ENCODE data around the gene COL9A3. TPM values are rescaled to one million over a fixed set of nuclear protein-coding genes. Genes with fewer than 3 reads are reported as not detected.
"Not testable (repeated sequence)": the region's sequence is repeated elsewhere in the genome, so short reads cannot be mapped to it uniquely, and the experiment has no call there.

The COL9A3 gene
- total and polyA plus RNA-seq, 5 donors = 4.3 to 13.0 (median 5.7) TPM

- Histone ChIP-seq H3K9me3 (ENCODE audit: control insufficient read depth, low read length) (no peaks in the 10 kb centered on the region), H3K27me3 (ENCODE audit: control insufficient read depth, insufficient read depth) (no peaks in the 10 kb centered on the region), H3K4me3 (ENCODE audit: low read length) (no peak overlapping the region), H3K27ac (ENCODE audit: low read length) (no peak overlapping the region), H3K4me1 (ENCODE audit: control insufficient read depth, insufficient read depth, low read length) (no peaks in the 10 kb centered on the region)
- ATAC-seq (no peak), DNase-seq (no peak)
- intact Hi-C loops (cut with DNase I) = no loop called here
- 96% methylated on average over 7 of the region's 7 CpGs for WGBS
These were observed 27.3 kb downstream of the COL9A3 start for GRCh38 chr20:62844182-62844581.

- H3K27ac ChIP-seq (ENCODE audit: low read length) = no peak overlapping the region
- no peaks in the 10 kb centered on the region for H3K4me1 ChIP-seq (ENCODE audit: control insufficient read depth, insufficient read depth, low read length)
- intact Hi-C loops (cut with DNase I) = no loop called here
- H3K4me3 ChIP-seq (ENCODE audit: low read length) = no peak overlapping the region
- 87% methylated on average over 16 of the region's 16 CpGs for WGBS
- no peaks in the 10 kb centered on the region for H3K27me3 ChIP-seq (ENCODE audit: control insufficient read depth, insufficient read depth)
- no peak for ATAC-seq
- DNase-seq = no peak
- no peaks in the 10 kb centered on the region for H3K9me3 ChIP-seq (ENCODE audit: control insufficient read depth, low read length)
These were observed 28.7 kb downstream of the COL9A3 start for GRCh38 chr20:62845416-62846160.

GRCh38 chr20:62846166-62846890 lies 29.5 kb downstream of the COL9A3 start:
- WGBS = 80% methylated on average over 19 of the region's 19 CpGs
- ATAC-seq = peak in 1 of 2 donors; percentile 31

GRCh38 chr20:62848917-62849316 lies 32.1 kb downstream of the COL9A3 start:
- ATAC-seq; intact Hi-C loops (cut with DNase I): not testable (repeated sequence)
- WGBS = 93% methylated on average over 7 of the region's 7 CpGs

More at GRCh38 chr20:62846166-62846890, 29.5 kb downstream of the COL9A3 start:
- Histone ChIP-seq H3K27ac (ENCODE audit: low read length) (no peak overlapping the region), H3K4me1 (ENCODE audit: control insufficient read depth, insufficient read depth, low read length) (no peaks in the 10 kb centered on the region), H3K27me3 (ENCODE audit: control insufficient read depth, insufficient read depth) (no peaks in the 10 kb centered on the region), H3K9me3 (ENCODE audit: control insufficient read depth, low read length) (no peaks in the 10 kb centered on the region), H3K4me3 (ENCODE audit: low read length) (no peak overlapping the region)
- peak in 2 of 3 donors; percentile 74 to 80 for DNase-seq
- intact Hi-C loops (cut with DNase I) = no loop called here

GRCh38 chr20:62849431-62849830 lies 32.6 kb downstream of the COL9A3 start:
- Histone ChIP-seq H3K4me1 (ENCODE audit: control insufficient read depth, insufficient read depth, low read length) (no peaks in the 10 kb centered on the region), H3K4me3 (ENCODE audit: low read length) (no peak overlapping the region), H3K27me3 (ENCODE audit: control insufficient read depth, insufficient read depth) (no peaks in the 10 kb centered on the region), H3K9me3 (ENCODE audit: control insufficient read depth, low read length) (no peaks in the 10 kb centered on the region), H3K27ac (ENCODE audit: low read length) (no peak overlapping the region)
- intact Hi-C loops (cut with DNase I) = no loop called here
- ATAC-seq = no peak
- no peak for DNase-seq

More at GRCh38 chr20:62848917-62849316, 32.1 kb downstream of the COL9A3 start:
- H3K27me3 ChIP-seq (ENCODE audit: control insufficient read depth, insufficient read depth); DNase-seq; H3K4me1 ChIP-seq (ENCODE audit: control insufficient read depth, insufficient read depth, low read length); H3K4me3 ChIP-seq (ENCODE audit: low read length); H3K27ac ChIP-seq (ENCODE audit: low read length); H3K9me3 ChIP-seq (ENCODE audit: control insufficient read depth, low read length): not testable (repeated sequence)

- intact Hi-C loops (cut with DNase I) = no loop called here
- peak in 1 of 3 donors; percentile 42 for DNase-seq
- Histone ChIP-seq H3K9me3 (ENCODE audit: control insufficient read depth, low read length) (no peaks in the 10 kb centered on the region), H3K4me3 (ENCODE audit: low read length) (no peak overlapping the region), H3K4me1 (ENCODE audit: control insufficient read depth, insufficient read depth, low read length) (no peaks in the 10 kb centered on the region), H3K27ac (ENCODE audit: low read length) (no peak overlapping the region), H3K27me3 (ENCODE audit: control insufficient read depth, insufficient read depth) (no peaks in the 10 kb centered on the region)
- peak in 1 of 2 donors; percentile 22 for ATAC-seq
- WGBS = 86% methylated on average over 22 of the region's 22 CpGs
These were observed 33.6 kb downstream of the COL9A3 start for GRCh38 chr20:62850333-62850974.

GRCh38 chr20:62852196-62852595 lies 35.3 kb downstream of the COL9A3 start:
- DNase-seq = no peak
- WGBS = 94% methylated on average over 8 of the region's 8 CpGs
- no peaks in the 10 kb centered on the region for H3K27me3 ChIP-seq (ENCODE audit: control insufficient read depth, insufficient read depth)
- no peak overlapping the region for H3K27ac ChIP-seq (ENCODE audit: low read length)
- no peak overlapping the region for H3K4me3 ChIP-seq (ENCODE audit: low read length)
- ATAC-seq = no peak
- H3K9me3 ChIP-seq (ENCODE audit: control insufficient read depth, low read length) = no peaks in the 10 kb centered on the region
- H3K4me1 ChIP-seq (ENCODE audit: control insufficient read depth, insufficient read depth, low read length) = no peaks in the 10 kb centered on the region
- intact Hi-C loops (cut with DNase I) = no loop called here

GRCh38 chr20:62852841-62853240 lies 36.0 kb downstream of the COL9A3 start:
- Histone ChIP-seq H3K9me3 (ENCODE audit: control insufficient read depth, low read length) (no peaks in the 10 kb centered on the region), H3K27ac (ENCODE audit: low read length) (no peak overlapping the region), H3K4me1 (ENCODE audit: control insufficient read depth, insufficient read depth, low read length) (no peaks in the 10 kb centered on the region), H3K27me3 (ENCODE audit: control insufficient read depth, insufficient read depth) (no peaks in the 10 kb centered on the region), H3K4me3 (ENCODE audit: low read length) (no peak overlapping the region)
- intact Hi-C loops (cut with DNase I) = no loop called here
- DNase-seq (no peak), ATAC-seq (no peak)
- 96% methylated on average over 12 of the region's 12 CpGs for WGBS

- H3K4me1 ChIP-seq (ENCODE audit: control insufficient read depth, insufficient read depth, low read length); H3K27me3 ChIP-seq (ENCODE audit: control insufficient read depth, insufficient read depth); H3K4me3 ChIP-seq (ENCODE audit: low read length); H3K9me3 ChIP-seq (ENCODE audit: control insufficient read depth, low read length); DNase-seq; intact Hi-C loops (cut with DNase I); H3K27ac ChIP-seq (ENCODE audit: low read length); ATAC-seq: not testable (repeated sequence)
- WGBS = 92% methylated on average over 6 of the region's 6 CpGs
These were observed 36.5 kb downstream of the COL9A3 start for GRCh38 chr20:62853304-62853703.

- Histone ChIP-seq H3K27ac (ENCODE audit: low read length) (no peak overlapping the region), H3K4me3 (ENCODE audit: low read length) (no peak overlapping the region), H3K27me3 (ENCODE audit: control insufficient read depth, insufficient read depth) (no peaks in the 10 kb centered on the region), H3K9me3 (ENCODE audit: control insufficient read depth, low read length) (no peaks in the 10 kb centered on the region), H3K4me1 (ENCODE audit: control insufficient read depth, insufficient read depth, low read length) (no peaks in the 10 kb centered on the region)
- 95% methylated on average over 13 of the region's 13 CpGs for WGBS
- intact Hi-C loops (cut with DNase I) = no loop called here
- DNase-seq (no peak), ATAC-seq (no peak)
These were observed 37.3 kb downstream of the COL9A3 start for GRCh38 chr20:62854121-62854520.

GRCh38 chr20:62855120-62855519 lies 38.3 kb downstream of the COL9A3 start:
- Histone ChIP-seq H3K27ac (ENCODE audit: low read length) (no peak overlapping the region), H3K9me3 (ENCODE audit: control insufficient read depth, low read length) (no peaks in the 10 kb centered on the region), H3K27me3 (ENCODE audit: control insufficient read depth, insufficient read depth) (no peaks in the 10 kb centered on the region), H3K4me3 (ENCODE audit: low read length) (no peak overlapping the region), H3K4me1 (ENCODE audit: control insufficient read depth, insufficient read depth, low read length) (no peaks in the 10 kb centered on the region)
- DNase-seq (no peak), ATAC-seq (no peak)
- intact Hi-C loops (cut with DNase I) = no loop called here
- 97% methylated on average over 5 of the region's 5 CpGs for WGBS
